CD4-positive, alpha-beta T cell treated with Interferon alpha-2 for 1 hour (primary cell): ENCODE data around the gene ENDOD1.
"Not testable (repeated sequence)": the region's sequence is repeated elsewhere in the genome, so short reads cannot be mapped to it uniquely, and the experiment has no call there.

Source experiments
- DNase-seq, 2 donors: peaks; one replicate each; pipeline ENCODE4 v3.0.0-alpha.2; 2020 to 2022

Gene ENDOD1

DNA sequence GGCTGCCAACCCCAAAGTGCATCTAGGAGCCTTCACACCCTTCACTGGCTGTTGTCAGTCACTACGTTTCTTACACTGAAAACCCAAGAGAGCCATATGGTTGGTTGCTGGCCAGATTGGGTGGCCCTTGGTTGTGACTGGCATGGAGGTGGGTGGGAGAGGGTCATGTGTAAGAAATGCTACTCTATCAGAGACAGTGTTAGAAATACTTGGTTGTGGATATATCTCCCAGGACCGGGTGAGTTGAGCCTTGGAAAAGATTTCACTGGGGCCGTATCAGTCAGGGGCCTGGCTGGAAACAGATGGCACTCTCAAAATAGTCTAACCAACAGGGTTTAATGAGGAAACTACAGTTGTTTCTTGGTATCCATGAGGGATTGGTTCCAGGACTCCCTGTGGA lies 15.2 kb downstream of the ENDOD1 start:
- no peak for DNase-seq

GRCh38 chr11:95108159-95108611 lies 18.5 kb downstream of the ENDOD1 start:
- peak in 1 of 2 donors; percentile 8 for DNase-seq

GRCh38 chr11:95108671-95109551 lies 19.3 kb downstream of the ENDOD1 start:
- no peak for DNase-seq

DNA sequence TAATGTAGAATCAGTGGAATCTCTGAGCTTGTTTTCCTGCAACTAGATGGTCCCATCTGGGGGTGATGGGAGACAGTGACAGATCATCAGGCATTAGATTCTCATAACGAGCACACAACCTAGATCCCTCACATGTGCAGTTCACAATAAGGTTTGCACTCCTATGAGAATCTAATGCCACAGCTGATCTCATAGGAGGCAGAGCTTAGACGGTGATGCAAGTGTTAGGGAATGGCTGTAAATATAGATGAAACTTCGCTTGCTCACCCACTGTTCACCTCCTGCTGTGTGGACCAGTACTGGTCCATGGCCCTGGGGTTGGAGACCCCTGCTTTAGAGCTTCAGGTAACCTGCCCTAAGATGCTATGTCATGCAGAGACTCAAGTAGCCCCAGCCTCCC lies 21.8 kb downstream of the ENDOD1 start:
- not testable (repeated sequence) for DNase-seq

DNA sequence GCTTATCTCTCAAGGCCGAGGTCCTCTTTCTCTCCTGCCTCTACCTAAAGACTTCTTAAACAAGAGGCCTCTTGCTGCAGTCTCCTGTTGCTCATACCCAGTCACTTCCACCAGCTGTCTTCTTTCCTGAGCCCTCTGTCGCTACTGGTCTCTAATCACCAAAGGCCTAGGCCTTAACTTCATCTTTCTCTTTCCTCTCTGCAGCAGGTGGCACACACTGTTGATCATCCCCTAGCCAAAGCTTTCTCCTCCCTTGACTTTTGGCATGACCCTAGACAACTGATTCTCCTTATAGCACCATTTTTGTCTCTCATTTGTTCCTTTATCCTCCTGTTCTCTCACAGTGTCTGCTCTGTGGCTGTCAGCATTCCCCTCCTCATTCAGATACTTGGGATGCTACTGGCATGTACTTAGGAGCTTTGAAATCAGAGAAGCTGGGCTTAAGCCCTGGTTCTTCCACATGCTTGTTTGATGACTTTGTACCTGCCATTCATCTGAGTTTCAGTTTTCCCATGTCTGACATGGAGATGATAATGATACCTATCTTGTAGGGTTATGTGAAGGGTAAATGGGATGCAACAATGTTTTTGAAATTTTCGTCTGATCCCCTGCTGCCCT lies 22.4 kb downstream of the ENDOD1 start:
- DNase-seq, result no peak

GRCh38 chr11:95115597-95115996 lies 26.0 kb downstream of the ENDOD1 start:
- DNase-seq, result no peak

DNA sequence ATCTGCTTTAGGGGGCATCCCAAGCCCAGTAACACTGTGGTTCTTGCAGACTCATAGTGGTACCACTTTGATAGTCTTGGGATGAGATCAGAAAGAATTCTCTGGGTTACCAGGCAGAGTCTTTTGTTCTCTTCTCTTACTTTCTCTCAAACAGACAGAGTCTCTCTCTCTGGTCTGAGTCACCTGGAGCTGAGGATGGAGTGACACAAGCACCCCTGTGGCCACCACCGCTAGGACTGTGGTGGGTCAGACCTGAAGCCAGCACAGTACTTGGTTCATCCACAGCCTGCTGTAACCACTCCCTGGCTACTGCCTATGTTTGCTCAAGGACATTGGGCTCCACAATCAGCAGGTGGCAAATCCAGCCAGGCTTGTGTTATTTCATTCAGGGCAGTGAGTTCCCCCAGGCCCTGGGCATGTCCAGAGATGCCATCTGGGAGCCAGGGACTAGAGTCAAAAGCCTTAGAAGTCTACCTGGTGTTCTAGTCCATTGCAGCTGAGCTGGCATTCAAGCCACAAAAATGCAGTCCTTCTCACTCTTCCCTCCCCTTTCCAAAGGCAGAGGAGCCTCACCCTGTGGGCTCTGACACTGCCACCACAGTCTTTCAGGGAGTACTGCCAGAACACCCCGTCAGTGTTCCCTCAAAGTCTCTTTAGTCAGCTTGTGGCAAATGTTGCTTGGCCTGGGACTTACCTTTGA lies 29.9 kb downstream of the ENDOD1 start:
- no peak for DNase-seq

DNA sequence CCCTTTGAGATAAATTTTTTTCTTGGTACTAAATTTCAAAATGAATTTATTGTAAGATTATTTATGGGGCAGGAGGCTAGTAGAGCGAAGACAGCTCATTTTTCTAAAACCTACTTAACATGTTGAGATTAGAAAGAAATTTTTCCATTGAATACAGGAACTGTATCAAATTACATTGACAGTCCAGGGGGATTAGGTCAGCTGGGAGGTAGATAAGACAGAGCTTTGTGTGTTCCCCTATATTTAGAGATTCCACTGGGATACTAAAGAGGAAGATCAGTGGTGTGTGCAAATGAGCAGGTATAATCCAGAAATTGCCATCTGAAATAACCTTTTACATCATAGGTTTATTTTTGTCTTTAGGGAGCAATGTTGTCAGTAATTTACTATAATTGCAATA lies 32.1 kb downstream of the ENDOD1 start:
- no peak for DNase-seq

GRCh38 chr11:95123556-95123955 lies 33.9 kb downstream of the ENDOD1 start:
- DNase-seq, result no peak

GRCh38 chr11:95128602-95129001 lies 39.0 kb downstream of the ENDOD1 start:
- no peak for DNase-seq

GRCh38 chr11:95132956-95133355 lies 43.3 kb downstream of the ENDOD1 start:
- DNase-seq, result no peak

DNA sequence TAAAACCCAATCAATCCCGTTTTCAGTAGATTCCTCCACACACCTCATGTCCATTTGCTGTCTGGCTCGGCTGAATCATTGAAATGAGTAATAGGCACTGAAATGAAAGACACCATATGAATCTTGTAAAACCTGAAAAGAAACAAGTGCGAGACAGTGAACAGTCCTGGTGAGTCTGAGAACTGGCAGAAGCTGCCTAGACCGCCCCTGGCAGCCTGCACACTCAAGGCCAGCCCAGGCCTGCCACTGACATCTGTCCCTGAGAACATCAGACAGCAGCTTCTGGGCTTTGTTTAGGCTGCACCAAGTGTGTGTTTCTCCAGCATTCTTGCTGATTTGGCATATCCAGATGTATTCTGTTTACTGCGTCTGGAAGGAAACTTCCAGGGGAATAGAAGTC lies 44.8 kb downstream of the ENDOD1 start:
- no peak for DNase-seq

- DNase-seq, result no peak
These were observed 45.5 kb downstream of the ENDOD1 start for GRCh38 chr11:95135155-95135554.

- DNase-seq, result no peak
These were observed 46.2 kb downstream of the ENDOD1 start for GRCh38 chr11:95135880-95136279.

DNA sequence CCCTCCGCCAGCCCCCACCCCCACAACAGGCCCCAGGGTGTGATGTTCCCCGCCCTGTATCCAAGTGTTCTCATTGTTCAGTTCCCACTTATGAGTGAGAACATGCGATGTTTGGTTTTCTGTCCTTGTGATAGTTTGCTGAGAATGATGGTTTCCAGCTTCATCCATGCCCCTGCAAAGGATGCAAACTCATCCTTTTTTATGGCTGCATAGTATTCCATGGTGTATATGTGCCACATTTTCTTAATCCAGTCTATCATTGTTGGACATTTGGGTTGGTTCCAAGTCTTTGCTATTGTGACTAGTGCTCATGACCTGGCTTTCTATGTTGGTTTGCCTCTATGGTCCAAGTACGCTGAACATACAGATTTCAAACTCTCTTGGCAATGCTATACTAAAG lies 47.1 kb downstream of the ENDOD1 start:
- DNase-seq, result not testable (repeated sequence)

DNA sequence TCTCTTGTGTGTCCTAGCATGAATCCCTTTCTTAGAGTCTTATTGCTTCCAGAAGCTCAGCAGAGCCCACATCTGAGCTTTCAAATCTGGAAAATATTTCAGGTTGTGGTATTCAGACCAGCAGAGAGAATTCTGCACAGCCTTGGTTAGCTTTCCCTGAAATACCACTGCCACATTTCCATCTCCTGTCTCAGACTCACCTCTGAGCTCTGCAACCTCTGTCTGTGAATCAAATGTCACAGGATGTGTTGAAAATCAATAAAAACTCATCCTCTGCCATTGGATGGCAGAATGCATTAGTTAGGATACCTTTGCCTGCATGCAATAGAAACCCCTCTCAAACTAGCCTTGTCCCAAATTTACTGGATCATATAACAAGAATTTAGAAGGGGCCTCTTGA lies 47.7 kb downstream of the ENDOD1 start:
- no peak for DNase-seq

GRCh38 chr11:95138448-95138847 lies 48.8 kb downstream of the ENDOD1 start:
- peak in 1 of 2 donors; percentile 20 for DNase-seq

DNA sequence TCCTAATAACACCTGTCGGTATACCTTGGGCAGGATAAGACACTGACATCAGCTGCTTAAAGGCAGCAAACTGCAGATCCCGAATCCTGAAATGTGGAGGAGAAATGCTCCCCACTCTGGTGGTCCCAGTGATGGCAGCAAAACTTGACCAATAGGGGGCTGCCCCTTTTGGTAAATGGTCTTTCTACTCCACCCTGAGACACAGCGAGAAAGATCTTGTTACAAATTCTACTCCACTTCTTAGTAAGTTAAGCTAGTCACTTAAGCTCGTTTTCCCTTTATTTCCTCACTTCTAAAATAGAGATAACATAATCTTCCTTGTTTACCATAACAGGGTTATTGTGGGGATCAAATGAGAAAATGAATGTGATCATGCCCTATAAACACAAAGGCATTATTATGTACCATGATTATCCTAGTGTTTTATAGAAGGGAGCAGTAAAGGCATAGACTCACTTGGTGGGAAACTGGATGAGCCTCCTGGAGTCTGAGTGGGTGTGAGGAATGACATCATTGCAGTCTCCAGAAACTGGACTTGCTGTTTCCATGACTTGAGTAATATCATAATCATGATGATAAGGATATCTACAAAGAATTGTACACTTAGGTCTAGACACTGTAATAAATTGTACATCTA lies 50.9 kb downstream of the ENDOD1 start:
- DNase-seq, result no peak

GRCh38 chr11:95142431-95142830 lies 52.8 kb downstream of the ENDOD1 start:
- no peak for DNase-seq

GRCh38 chr11:95143106-95143681 lies 53.5 kb downstream of the ENDOD1 start:
- DNase-seq, result no peak

GRCh38 chr11:95144313-95145235 lies 54.9 kb downstream of the ENDOD1 start:
- DNase-seq, result no peak
